Skeletal muscle tissue (tissue), 4 donors: Measurements from ENCODE around the gene FAM13A. TPM values are rescaled to one million over a fixed set of nuclear protein-coding genes. Genes with fewer than 3 reads are reported as not detected.

ENCODE experiments used
- H3K27ac ChIP-seq: one replicate; pipeline ENCODE4 v1.7.0; 2013; ENCODE audit warnings: mild to moderate bottlenecking, low read depth, low read length, inconsistent platforms
- H3K27me3 ChIP-seq, 3 donors: one replicate each; pipeline ENCODE4 v1.7.0; 2013; ENCODE audit warnings: low read length in 3 of 3; ENCODE audit not compliant: control insufficient read depth in 3 of 3, insufficient read depth in 3 of 3
- H3K36me3 ChIP-seq, 3 donors: one replicate each; pipeline ENCODE4 v1.7.0; 2013; ENCODE audit warnings: low read length in 3 of 3; ENCODE audit not compliant: control insufficient read depth in 3 of 3, insufficient read depth in 3 of 3
- H3K4me1 ChIP-seq, 3 donors: one replicate each; pipeline ENCODE4 v1.7.0; 2013; ENCODE audit warnings: low read length in 3 of 3, mild to moderate bottlenecking in 3 of 3; ENCODE audit not compliant: control insufficient read depth in 3 of 3, insufficient read depth in 3 of 3
- H3K4me3 ChIP-seq, 3 donors: one replicate each; pipeline ENCODE4 v1.7.0; 2013; ENCODE audit warnings: low read length in 3 of 3
- H3K9ac ChIP-seq, 3 donors: one replicate each; pipeline ENCODE4 v1.7.0; 2013; ENCODE audit warnings: low read length in 3 of 3, mild to moderate bottlenecking in 3 of 3, moderate library complexity in 2 of 3, low read depth in 1 of 3
- H3K9me3 ChIP-seq, 3 donors: one replicate each; pipeline ENCODE4 v1.7.0; 2013; ENCODE audit warnings: low read length in 3 of 3; ENCODE audit not compliant: control insufficient read depth in 3 of 3
- total RNA-seq: library from RNA; depleted of rRNA; stranded (reverse); fragments of >200 nt; gene quantifications from one replicate; pipeline ENCODE4 v1.2.3, GENCODE V29; 2014
- donor health status: Osteomylitis.

The FAM13A gene
- total RNA-seq, 1 donor from 2014 or later = 41.8 TPM

GRCh38 chr4:88870428-88870827 lies 186.6 kb downstream of the FAM13A start:
- no peak overlapping the region for H3K4me3 ChIP-seq
- no peaks in the 10 kb centered on the region for H3K27me3 ChIP-seq
- no peak overlapping the region for H3K27ac ChIP-seq
- H3K36me3 ChIP-seq = no peaks in the 10 kb centered on the region
- H3K9ac ChIP-seq = no peak overlapping the region
- H3K9me3 ChIP-seq = no peaks in the 10 kb centered on the region
- peaks cover 0 to 6% (median 0%) of the 10 kb centered on the region in 3 donors for H3K4me1 ChIP-seq

- H3K9me3 ChIP-seq = no peaks in the 10 kb centered on the region
- no peak overlapping the region for H3K4me3 ChIP-seq
Measured at GRCh38 chr4:88868510-88868909, 188.5 kb downstream of the FAM13A start.

GRCh38 chr4:88866862-88867550 lies 190.0 kb downstream of the FAM13A start:
- Histone ChIP-seq H3K9ac (no peak overlapping the region), H3K4me3 (no peak overlapping the region), H3K27me3 (no peaks in the 10 kb centered on the region), H3K4me1 (peaks cover 0 to 6% (median 0%) of the 10 kb centered on the region in 3 donors), H3K36me3 (no peaks in the 10 kb centered on the region), H3K27ac (no peak overlapping the region), H3K9me3 (no peaks in the 10 kb centered on the region)

More at GRCh38 chr4:88868510-88868909, 188.5 kb downstream of the FAM13A start:
- Histone ChIP-seq H3K27ac (no peak overlapping the region), H3K36me3 (no peaks in the 10 kb centered on the region), H3K9ac (no peak overlapping the region), H3K27me3 (no peaks in the 10 kb centered on the region), H3K4me1 (peaks cover 0 to 6% (median 0%) of the 10 kb centered on the region in 3 donors)

GRCh38 chr4:88865466-88865865 lies 191.5 kb downstream of the FAM13A start:
- Histone ChIP-seq H3K9me3 (no peaks in the 10 kb centered on the region), H3K36me3 (no peaks in the 10 kb centered on the region), H3K4me3 (no peak overlapping the region), H3K27ac (no peak overlapping the region), H3K4me1 (peaks cover 0 to 6% (median 0%) of the 10 kb centered on the region in 3 donors), H3K9ac (no peak overlapping the region), H3K27me3 (no peaks in the 10 kb centered on the region)

- Histone ChIP-seq H3K27ac (no peak overlapping the region), H3K4me3 (no peak overlapping the region), H3K4me1 (peaks cover 0 to 6% (median 0%) of the 10 kb centered on the region in 3 donors), H3K9ac (no peak overlapping the region), H3K27me3 (no peaks in the 10 kb centered on the region), H3K9me3 (no peaks in the 10 kb centered on the region), H3K36me3 (no peaks in the 10 kb centered on the region)
Measured at GRCh38 chr4:88865046-88865445, 191.9 kb downstream of the FAM13A start.

- no peak overlapping the region for H3K4me3 ChIP-seq
- no peak overlapping the region for H3K27ac ChIP-seq
- peaks cover 0 to 5% (median 0%) of the 10 kb centered on the region in 3 donors for H3K4me1 ChIP-seq
- no peaks in the 10 kb centered on the region for H3K9me3 ChIP-seq
- H3K9ac ChIP-seq = no peak overlapping the region
- no peaks in the 10 kb centered on the region for H3K36me3 ChIP-seq
- H3K27me3 ChIP-seq = no peaks in the 10 kb centered on the region
Measured at GRCh38 chr4:88860586-88860985, 196.4 kb downstream of the FAM13A start.

GRCh38 chr4:88859191-88859812 lies 197.7 kb downstream of the FAM13A start:
- Histone ChIP-seq H3K27me3 (no peaks in the 10 kb centered on the region), H3K27ac (no peak overlapping the region), H3K9ac (no peak overlapping the region)

GRCh38 chr4:88858752-88859151 lies 198.2 kb downstream of the FAM13A start:
- H3K4me3 ChIP-seq = no peak overlapping the region
- H3K27ac ChIP-seq = no peak overlapping the region
- no peak overlapping the region for H3K9ac ChIP-seq
- no peaks in the 10 kb centered on the region for H3K27me3 ChIP-seq
- peaks cover 0 to 5% (median 0%) of the 10 kb centered on the region in 3 donors for H3K4me1 ChIP-seq
- no peaks in the 10 kb centered on the region for H3K36me3 ChIP-seq
- H3K9me3 ChIP-seq = no peaks in the 10 kb centered on the region

More at GRCh38 chr4:88859191-88859812, 197.7 kb downstream of the FAM13A start:
- Histone ChIP-seq H3K9me3 (no peaks in the 10 kb centered on the region), H3K36me3 (no peaks in the 10 kb centered on the region), H3K4me3 (no peak overlapping the region), H3K4me1 (peaks cover 0 to 5% (median 0%) of the 10 kb centered on the region in 3 donors)

- H3K9me3 ChIP-seq = no peaks in the 10 kb centered on the region
- no peak overlapping the region for H3K27ac ChIP-seq
- peaks cover 0 to 5% (median 0%) of the 10 kb centered on the region in 3 donors for H3K4me1 ChIP-seq
- no peak overlapping the region for H3K9ac ChIP-seq
- H3K4me3 ChIP-seq = no peak overlapping the region
- no peaks in the 10 kb centered on the region for H3K36me3 ChIP-seq
- no peaks in the 10 kb centered on the region for H3K27me3 ChIP-seq
Measured at GRCh38 chr4:88857588-88857987, 199.4 kb downstream of the FAM13A start.

GRCh38 chr4:88854481-88854880 lies 202.5 kb downstream of the FAM13A start:
- Histone ChIP-seq H3K27ac (no peak overlapping the region), H3K36me3 (no peaks in the 10 kb centered on the region), H3K4me3 (no peak overlapping the region), H3K9ac (no peak overlapping the region), H3K27me3 (no peaks in the 10 kb centered on the region), H3K4me1 (peaks cover 0 to 5% (median 0%) of the 10 kb centered on the region in 3 donors), H3K9me3 (no peaks in the 10 kb centered on the region)
